ENCODE results near the gene TIMM8A.

Gene TIMM8A

GRCh38 chrX:101348452-101349192, at the start of gene TIMM8A:
TSS of gene TIMM8A (minus strand) at chrX:101348742. CDS start at chrX:101348664, 78 bp downstream.
- DNase-seq: peak; percentile 6

GRCh38 chrX:101397779-101398178, 49.2 kb upstream of the TIMM8A start:
- DNase-seq: no peak

- no peak for DNase-seq
Observed at GRCh38 chrX:101395789-101396188, 47.2 kb upstream of the TIMM8A start.

- DNase-seq: no peak
Observed at GRCh38 chrX:101394372-101394771, 45.8 kb upstream of the TIMM8A start.

GRCh38 chrX:101393530-101394305, 45.2 kb upstream of the TIMM8A start:
- DNase-seq: no peak

- DNase-seq: no peak
Observed at GRCh38 chrX:101391831-101392230, 43.3 kb upstream of the TIMM8A start.

- DNase-seq: no peak
Observed at GRCh38 chrX:101390664-101391525, 42.4 kb upstream of the TIMM8A start, which contains the start of gene RPL36A. TSS of gene RPL36A (plus strand) at chrX:101391011. CDS start at chrX:101391044, 33 bp downstream.

GRCh38 chrX:101388604-101389003, 40.1 kb upstream of the TIMM8A start:
- DNase-seq: no peak

GRCh38 chrX:101386542-101386885, 38.0 kb upstream of the TIMM8A start:
- no peak for DNase-seq

- no peak for DNase-seq
Observed at GRCh38 chrX:101385795-101386541, 37.4 kb upstream of the TIMM8A start, which contains the start of gene BTK. TSS of gene BTK (minus strand) at chrX:101386191. CDS start at chrX:101375284, 10,907 bp downstream.

GRCh38 chrX:101385026-101385684, 36.6 kb upstream of the TIMM8A start:
- no peak for DNase-seq

- DNase-seq: no peak
Observed at GRCh38 chrX:101383679-101384205, 35.2 kb upstream of the TIMM8A start.

- DNase-seq: no peak
Observed at GRCh38 chrX:101377547-101377946, 29.0 kb upstream of the TIMM8A start.

GRCh38 chrX:101370888-101371504, 22.5 kb upstream of the TIMM8A start:
- no peak for DNase-seq

GRCh38 chrX:101369687-101370086, 21.1 kb upstream of the TIMM8A start:
- no peak for DNase-seq

GRCh38 chrX:101368800-101369199, 20.3 kb upstream of the TIMM8A start:
- DNase-seq: no peak

GRCh38 chrX:101365301-101365795, 16.8 kb upstream of the TIMM8A start:
- no peak for DNase-seq

GRCh38 chrX:101362757-101363156, 14.2 kb upstream of the TIMM8A start:
- no peak for DNase-seq

- DNase-seq: no peak
Observed at GRCh38 chrX:101362116-101362515, 13.6 kb upstream of the TIMM8A start.

- no peak for DNase-seq
Observed at GRCh38 chrX:101360390-101360789, 11.8 kb upstream of the TIMM8A start.

- no peak for DNase-seq
Observed at GRCh38 chrX:101359966-101360365, 11.4 kb upstream of the TIMM8A start.
